ENCODE measurements around the gene ARHGEF6. TPM values are rescaled to one million over a fixed set of nuclear protein-coding genes. Genes with fewer than 3 reads are reported as not detected.
A peak's percentile ranks its signal among the peaks of the same experiment; 100 is the strongest.

ARHGEF6 gene
- total and polyA plus RNA-seq, 8 donors: 1.7 to 22.9 (median 8.1) TPM

DNA sequence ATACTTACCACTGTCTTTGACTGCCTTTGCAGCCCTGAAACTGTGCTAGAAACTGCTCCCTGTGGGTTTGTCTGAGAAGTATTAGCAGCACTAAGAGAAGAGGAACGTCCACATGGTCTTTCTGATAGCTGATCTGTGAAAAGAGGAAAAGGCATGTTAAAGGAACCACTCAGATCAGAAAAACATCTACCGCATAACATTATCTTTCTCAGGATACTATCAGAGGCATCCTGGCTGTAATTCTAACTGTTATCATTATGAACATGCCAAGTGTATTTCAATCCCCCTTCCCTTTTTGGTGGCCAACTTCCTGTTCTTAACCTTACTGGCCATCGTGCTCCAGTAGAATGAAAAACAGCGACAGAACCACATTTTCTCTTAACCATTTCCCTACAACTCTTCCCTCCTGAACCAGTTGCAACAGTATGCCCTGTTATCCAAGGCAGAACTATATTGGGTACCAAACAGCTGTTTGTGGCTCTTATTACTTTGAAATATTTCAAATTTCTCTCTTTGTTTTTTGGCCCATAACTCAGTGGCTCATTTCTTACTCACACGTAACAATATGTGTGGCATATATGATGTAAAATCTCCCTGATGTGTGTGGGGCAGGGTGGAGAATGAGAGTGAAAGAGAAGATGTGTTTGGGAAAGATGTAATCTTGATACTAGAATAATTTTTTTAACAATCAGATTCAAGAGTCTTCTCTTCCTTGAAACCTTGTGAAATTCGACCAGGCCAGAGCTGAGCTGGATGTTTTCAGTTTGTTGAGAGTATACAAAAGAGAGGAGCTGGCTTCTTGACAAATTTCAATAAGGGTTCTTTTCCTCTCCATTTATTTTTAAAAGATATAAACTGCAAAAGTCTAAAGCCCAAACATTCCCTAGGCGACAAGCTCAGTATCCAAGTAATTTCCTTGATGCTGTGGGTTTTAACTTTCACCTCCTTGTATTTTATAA is 35.2 kb downstream of the ARHGEF6 start:
- Histone ChIP-seq H3K4me3 (no peak overlapping the region), H3K27me3 (no peaks in the 10 kb centered on the region), H3K4me1 (peaks cover 0 to 19% (median 5%) of the 10 kb centered on the region in 4 donors), H3K36me3 (no peaks in the 10 kb centered on the region), H3K9me3 (no peaks in the 10 kb centered on the region), H3K27ac (peak overlapping the region in 3 of 5 donors; percentile 23 to 55 (median 39))
- DNase-seq: peak in 1 of 2 donors; percentile 10
- WGBS, 5 donors: 49 to 64% (median 56%) methylated on average over 7 of the region's 7 CpGs
- no peak for TF ChIP-seq EP300 (IDR thresholded peaks at IDR 0.05)
- no peak for TF ChIP-seq POLR2A (IDR thresholded peaks at IDR 0.05)
- TF ChIP-seq, protein P1, sequence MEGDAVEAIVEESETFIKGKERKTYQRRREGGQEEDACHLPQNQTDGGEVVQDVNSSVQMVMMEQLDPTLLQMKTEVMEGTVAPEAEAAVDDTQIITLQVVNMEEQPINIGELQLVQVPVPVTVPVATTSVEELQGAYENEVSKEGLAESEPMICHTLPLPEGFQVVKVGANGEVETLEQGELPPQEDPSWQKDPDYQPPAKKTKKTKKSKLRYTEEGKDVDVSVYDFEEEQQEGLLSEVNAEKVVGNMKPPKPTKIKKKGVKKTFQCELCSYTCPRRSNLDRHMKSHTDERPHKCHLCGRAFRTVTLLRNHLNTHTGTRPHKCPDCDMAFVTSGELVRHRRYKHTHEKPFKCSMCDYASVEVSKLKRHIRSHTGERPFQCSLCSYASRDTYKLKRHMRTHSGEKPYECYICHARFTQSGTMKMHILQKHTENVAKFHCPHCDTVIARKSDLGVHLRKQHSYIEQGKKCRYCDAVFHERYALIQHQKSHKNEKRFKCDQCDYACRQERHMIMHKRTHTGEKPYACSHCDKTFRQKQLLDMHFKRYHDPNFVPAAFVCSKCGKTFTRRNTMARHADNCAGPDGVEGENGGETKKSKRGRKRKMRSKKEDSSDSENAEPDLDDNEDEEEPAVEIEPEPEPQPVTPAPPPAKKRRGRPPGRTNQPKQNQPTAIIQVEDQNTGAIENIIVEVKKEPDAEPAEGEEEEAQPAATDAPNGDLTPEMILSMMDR (IDR thresholded peaks at IDR 0.05): no peak
- no peak for TF ChIP-seq POLR2AphosphoS5 (IDR thresholded peaks at IDR 0.05)
- intact Hi-C loops (cut with DNase I; ENCODE audit: low total_unique reads): no loop called here

DNA sequence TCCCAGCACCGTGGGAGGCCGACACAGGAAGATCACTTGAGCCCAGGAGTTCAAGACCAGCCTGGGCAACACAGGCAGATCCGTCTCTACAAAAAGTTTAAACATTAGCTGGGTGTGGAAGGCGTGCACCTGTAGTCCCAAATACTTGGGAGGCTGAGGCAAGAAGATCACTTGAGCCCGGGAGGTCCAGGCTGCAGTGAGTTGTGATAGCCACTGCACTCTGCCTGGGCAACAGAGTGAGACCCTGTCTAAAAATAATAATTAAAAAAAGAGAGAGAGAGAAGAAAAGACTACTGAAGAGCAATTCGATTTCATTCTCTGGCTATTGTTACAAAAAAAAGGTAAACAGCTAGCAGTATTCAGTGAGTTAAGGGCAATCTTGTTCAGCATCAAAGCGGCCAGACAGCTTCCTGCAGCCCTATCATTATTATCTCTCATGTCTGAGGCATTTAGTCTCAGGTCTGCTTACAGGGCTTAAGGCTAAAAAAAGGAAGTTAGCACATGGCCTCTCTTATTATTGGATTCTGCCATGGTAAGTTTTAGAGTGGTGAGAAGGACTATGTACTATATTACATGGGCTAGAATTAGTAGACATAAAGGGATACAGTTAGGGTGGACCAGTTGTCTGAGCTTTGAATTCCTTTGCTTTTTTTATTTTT is 37.9 kb downstream of the ARHGEF6 start:
- no peak for DNase-seq
- no peaks in the 10 kb centered on the region for H3K9me3 ChIP-seq
- H3K27me3 ChIP-seq: no peaks in the 10 kb centered on the region
- peaks cover 0 to 11% (median 3%) of the 10 kb centered on the region in 4 donors for H3K4me1 ChIP-seq
- intact Hi-C loops (cut with DNase I; ENCODE audit: low total_unique reads): no loop called here
- H3K27ac ChIP-seq: no peak overlapping the region
- H3K4me3 ChIP-seq: no peak overlapping the region
- TF ChIP-seq POLR2AphosphoS5 (IDR thresholded peaks at IDR 0.05) (no peak), EP300 (IDR thresholded peaks at IDR 0.05) (no peak), POLR2A (IDR thresholded peaks at IDR 0.05) (no peak)
- TF ChIP-seq, protein P1 (IDR thresholded peaks at IDR 0.05): no peak
- WGBS, 5 donors: 73 to 81% (median 78%) methylated on average over 7 of the region's 7 CpGs
- no peaks in the 10 kb centered on the region for H3K36me3 ChIP-seq

DNA sequence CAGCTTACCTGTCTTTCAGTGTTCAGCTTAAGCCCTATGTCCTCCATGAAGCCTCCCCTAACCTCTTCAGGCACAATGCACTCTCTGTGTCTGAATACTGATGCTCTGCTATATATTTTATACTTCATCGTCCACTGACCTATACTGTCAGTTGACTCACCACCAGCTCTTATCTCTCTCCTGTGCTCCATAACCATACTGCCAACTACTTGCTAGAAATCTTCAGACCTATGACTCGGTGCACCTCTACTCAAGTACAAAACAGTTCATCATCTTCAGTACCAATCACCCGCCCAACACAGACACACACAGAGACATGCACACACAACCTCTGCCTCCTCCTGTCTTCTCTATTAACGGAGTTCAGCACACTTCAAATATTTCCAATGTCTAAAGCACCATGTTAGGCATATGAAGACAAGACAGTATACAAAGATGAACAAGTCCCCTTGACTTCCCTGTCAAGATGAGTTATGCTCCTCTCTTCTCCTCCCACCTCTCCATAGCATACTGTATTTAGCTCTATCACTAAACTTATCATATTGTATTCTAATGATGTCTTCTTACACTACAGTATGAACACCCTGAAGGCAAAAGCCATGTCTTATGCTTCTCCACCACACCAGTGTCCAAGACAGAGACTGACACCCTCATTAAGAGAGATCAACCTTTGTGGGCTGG is 42.5 kb downstream of the ARHGEF6 start:
- Histone ChIP-seq H3K4me1 (no peaks in the 10 kb centered on the region), H3K27ac (no peak overlapping the region), H3K36me3 (no peaks in the 10 kb centered on the region), H3K4me3 (no peak overlapping the region), H3K27me3 (peaks cover 0 to 5% (median 0%) of the 10 kb centered on the region in 3 donors), H3K9me3 (no peaks in the 10 kb centered on the region)
- no peak for DNase-seq
- no peak for TF ChIP-seq POLR2AphosphoS5 (IDR thresholded peaks at IDR 0.05)
- TF ChIP-seq POLR2A (IDR thresholded peaks at IDR 0.05): no peak
- TF ChIP-seq, protein P1 (IDR thresholded peaks at IDR 0.05): no peak
- TF ChIP-seq EP300 (IDR thresholded peaks at IDR 0.05): no peak
- 77 to 96% (median 91%) methylated on average over 4 of the region's 4 CpGs for WGBS, 5 donors
- intact Hi-C loops (cut with DNase I; ENCODE audit: low total_unique reads): no loop called here

DNA sequence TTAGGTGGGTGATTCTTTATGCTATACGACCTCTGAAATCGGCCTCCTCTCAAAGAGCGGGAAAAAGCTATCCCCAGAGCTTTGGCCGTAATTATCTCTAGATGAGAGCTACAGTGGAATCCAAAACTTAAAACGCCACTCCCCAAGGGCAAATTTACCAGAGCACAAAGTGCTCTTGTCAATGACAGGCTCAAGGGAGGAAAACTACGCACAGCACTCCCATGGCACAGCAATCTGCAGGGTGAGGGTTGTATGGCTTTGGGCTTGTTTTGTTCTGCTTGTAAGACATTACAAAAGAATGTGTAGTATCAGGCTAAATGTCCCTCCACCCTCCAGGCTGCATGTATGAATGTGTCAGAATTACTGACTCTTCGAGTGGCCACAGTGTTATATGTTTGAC is 44.0 kb downstream of the ARHGEF6 start:
- no peak overlapping the region for H3K4me3 ChIP-seq
- TF ChIP-seq POLR2AphosphoS5 (IDR thresholded peaks at IDR 0.05) (no peak), POLR2A (IDR thresholded peaks at IDR 0.05) (no peak), EP300 (IDR thresholded peaks at IDR 0.05) (no peak)
- TF ChIP-seq, protein P1 (IDR thresholded peaks at IDR 0.05): no peak
- H3K27me3 ChIP-seq: peaks cover 0 to 5% (median 0%) of the 10 kb centered on the region in 3 donors
- DNase-seq: no peak
- 81 to 95% (median 87%) methylated on average over 7 of the region's 7 CpGs for WGBS, 5 donors
- no peaks in the 10 kb centered on the region for H3K4me1 ChIP-seq
- no peaks in the 10 kb centered on the region for H3K36me3 ChIP-seq
- intact Hi-C loops (cut with DNase I; ENCODE audit: low total_unique reads): no loop called here
- H3K27ac ChIP-seq: no peak overlapping the region
- H3K9me3 ChIP-seq: no peaks in the 10 kb centered on the region

Measured in stomach (tissue), 9 donors.